WTC11 (cell line): ENCODE results near the gene RMDN3. TPM values are rescaled to one million over a fixed set of nuclear protein-coding genes. Genes with fewer than 3 reads are reported as not detected.

Source experiments
- ATAC-seq: fragments of 200-7000 bp; cut with Tn5 transposase; 2 replicates; pipeline ENCODE4 v1.10.0; 2021; ENCODE audit warnings: mild to moderate bottlenecking, moderate library complexity
- CTCF ChIA-PET: fragments of 300-600 bp; sonication (Branson Sonifier 250); formaldehyde crosslinking; loops from one replicate; lab custom pipeline; 2021; ENCODE audit warnings: antibody characterized with exemption; lab: Charles Lee
- POLR2A ChIA-PET: fragments of 350-600 bp; sonication (Branson Sonifier 250); formaldehyde crosslinking; loops from one replicate; lab custom pipeline; 2021; ENCODE audit warnings: antibody characterized with exemption; lab: Charles Lee
- DNase-seq: peaks from one replicate; pipeline ENCODE4 v3.0.0; 2021; ENCODE audit warnings: low spot score
- H3K27ac Mint-ChIP-seq: 2 replicates; pipeline ENCODE4 v1.8.0; 2021; ENCODE audit warnings: mixed read lengths
- H3K27me3 Mint-ChIP-seq: 2 replicates; pipeline ENCODE4 v1.8.0; 2021; ENCODE audit warnings: low read depth, mild to moderate bottlenecking, moderate library complexity, mixed read lengths
- H3K36me3 Mint-ChIP-seq: 2 replicates; pipeline ENCODE4 v1.8.0; 2021; ENCODE audit warnings: mixed read lengths
- H3K4me1 Mint-ChIP-seq: 2 replicates; pipeline ENCODE4 v1.8.0; 2022; ENCODE audit warnings: mixed read lengths
- H3K4me3 Mint-ChIP-seq: 2 replicates; pipeline ENCODE4 v1.8.0; 2021; ENCODE audit warnings: mild to moderate bottlenecking, moderate library complexity, mixed read lengths
- H3K9me3 Mint-ChIP-seq: 2 replicates; pipeline ENCODE4 v1.8.0; 2021; ENCODE audit warnings: mixed read lengths
- ATF2 ChIP-seq: sonication (generic); formaldehyde crosslinking; IDR thresholded peaks from 2 replicates; pipeline ENCODE4 v1.8.1; 2022; ENCODE audit warnings: low read depth, missing genetic modification reagents, borderline replicate concordance
- CBFB ChIP-seq: sonication (generic); formaldehyde crosslinking; IDR thresholded peaks from 2 replicates; pipeline ENCODE4 v1.8.1; 2022; ENCODE audit warnings: mild to moderate bottlenecking, low read depth, missing genetic modification reagents
- CREB1 ChIP-seq: sonication (generic); formaldehyde crosslinking; IDR thresholded peaks from 2 replicates; pipeline ENCODE4 v1.8.0; 2023; ENCODE audit warnings: mild to moderate bottlenecking, missing genetic modification reagents
- FOXJ3 ChIP-seq: sonication (generic); formaldehyde crosslinking; IDR thresholded peaks from 2 replicates; pipeline ENCODE4 v1.9.0; 2021; ENCODE audit warnings: missing genetic modification reagents, mild to moderate bottlenecking, borderline replicate concordance
- MLX ChIP-seq: sonication (generic); formaldehyde crosslinking; IDR thresholded peaks from 2 replicates; pipeline ENCODE4 v1.8.1; 2023; ENCODE audit warnings: mild to moderate bottlenecking, missing genetic modification reagents, moderate library complexity
- MYBL2 ChIP-seq: sonication (generic); formaldehyde crosslinking; IDR thresholded peaks from 2 replicates; pipeline ENCODE4 v1.8.1; 2023; ENCODE audit warnings: mild to moderate bottlenecking, moderate library complexity, missing genetic modification reagents
- NFE2L1 ChIP-seq: sonication (generic); formaldehyde crosslinking; IDR thresholded peaks from 2 replicates; pipeline ENCODE4 v1.8.1; 2023; ENCODE audit warnings: missing genetic modification reagents
- PRDM15 ChIP-seq: sonication (generic); formaldehyde crosslinking; IDR thresholded peaks from 2 replicates; pipeline ENCODE4 v1.8.0; 2022; ENCODE audit warnings: missing genetic modification reagents
- RORB ChIP-seq: fragments of 250-450 bp; sonication (Bioruptor Pico); IDR thresholded peaks from 2 replicates; pipeline ENCODE4 v1.9.0; 2021; ENCODE audit warnings: mild to moderate bottlenecking
- TEAD1 ChIP-seq: sonication (generic); formaldehyde crosslinking; IDR thresholded peaks from 2 replicates; pipeline ENCODE4 v1.8.0; 2022; ENCODE audit warnings: mild to moderate bottlenecking, missing genetic modification reagents
- TEAD4 ChIP-seq: sonication (generic); formaldehyde crosslinking; IDR thresholded peaks from 2 replicates; pipeline ENCODE4 v1.8.0; 2022; ENCODE audit warnings: mild to moderate bottlenecking, missing genetic modification reagents
- USF2 ChIP-seq: sonication (generic); formaldehyde crosslinking; IDR thresholded peaks from 2 replicates; pipeline ENCODE4 v1.8.1; 2023; ENCODE audit warnings: mild to moderate bottlenecking, missing genetic modification reagents, moderate library complexity
- ZNF232 ChIP-seq: sonication (generic); formaldehyde crosslinking; IDR thresholded peaks from 2 replicates; pipeline ENCODE4 v1.8.0; 2022; ENCODE audit warnings: mild to moderate bottlenecking, missing genetic modification reagents
- ZNF317 ChIP-seq: sonication (generic); formaldehyde crosslinking; IDR thresholded peaks from 2 replicates; pipeline ENCODE4 v1.8.1; 2023; ENCODE audit warnings: low read depth, mild to moderate bottlenecking, moderate library complexity, missing genetic modification reagents, borderline replicate concordance
- ZNF416 ChIP-seq: fragments of 250-450 bp; sonication (Bioruptor Pico); IDR thresholded peaks from 2 replicates; pipeline ENCODE4 v1.9.0; 2021; ENCODE audit warnings: mild to moderate bottlenecking, inconsistent platforms
- ZNF423 ChIP-seq: fragments of 250-450 bp; sonication (Bioruptor Pico); IDR thresholded peaks from 2 replicates; pipeline ENCODE4 v2.1.2; 2022; ENCODE audit warnings: mild to moderate bottlenecking, moderate library complexity
- total RNA-seq: library from RNA; stranded (reverse); gene quantifications from 3 replicates; pipeline ENCODE4 v1.2.3, GENCODE V29; 2021
- TF ChIP-seq, protein P1 (sequence below): fragments of 250-450 bp; sonication (Bioruptor Pico); IDR thresholded peaks from 2 replicates; pipeline ENCODE4 v1.9.0; 2021; ENCODE audit warnings: mild to moderate bottlenecking, borderline replicate concordance
- TF ChIP-seq, protein P2 (sequence below): sonication (generic); formaldehyde crosslinking; IDR thresholded peaks from 2 replicates; pipeline ENCODE4 v1.8.0; 2022; ENCODE audit warnings: mild to moderate bottlenecking, missing genetic modification reagents
- TF ChIP-seq, protein P3 (sequence below): sonication (generic); formaldehyde crosslinking; IDR thresholded peaks from 2 replicates; pipeline ENCODE4 v1.8.1; 2023; ENCODE audit warnings: mild to moderate bottlenecking, moderate library complexity, missing genetic modification reagents
- TF ChIP-seq, protein P4 (sequence below): sonication (generic); formaldehyde crosslinking; IDR thresholded peaks from 2 replicates; pipeline ENCODE4 v1.8.0; 2023; ENCODE audit warnings: mild to moderate bottlenecking, missing genetic modification reagents

The RMDN3 gene
- total RNA-seq, 1 experiment from 2014 or later = 22.8 TPM

DNA sequence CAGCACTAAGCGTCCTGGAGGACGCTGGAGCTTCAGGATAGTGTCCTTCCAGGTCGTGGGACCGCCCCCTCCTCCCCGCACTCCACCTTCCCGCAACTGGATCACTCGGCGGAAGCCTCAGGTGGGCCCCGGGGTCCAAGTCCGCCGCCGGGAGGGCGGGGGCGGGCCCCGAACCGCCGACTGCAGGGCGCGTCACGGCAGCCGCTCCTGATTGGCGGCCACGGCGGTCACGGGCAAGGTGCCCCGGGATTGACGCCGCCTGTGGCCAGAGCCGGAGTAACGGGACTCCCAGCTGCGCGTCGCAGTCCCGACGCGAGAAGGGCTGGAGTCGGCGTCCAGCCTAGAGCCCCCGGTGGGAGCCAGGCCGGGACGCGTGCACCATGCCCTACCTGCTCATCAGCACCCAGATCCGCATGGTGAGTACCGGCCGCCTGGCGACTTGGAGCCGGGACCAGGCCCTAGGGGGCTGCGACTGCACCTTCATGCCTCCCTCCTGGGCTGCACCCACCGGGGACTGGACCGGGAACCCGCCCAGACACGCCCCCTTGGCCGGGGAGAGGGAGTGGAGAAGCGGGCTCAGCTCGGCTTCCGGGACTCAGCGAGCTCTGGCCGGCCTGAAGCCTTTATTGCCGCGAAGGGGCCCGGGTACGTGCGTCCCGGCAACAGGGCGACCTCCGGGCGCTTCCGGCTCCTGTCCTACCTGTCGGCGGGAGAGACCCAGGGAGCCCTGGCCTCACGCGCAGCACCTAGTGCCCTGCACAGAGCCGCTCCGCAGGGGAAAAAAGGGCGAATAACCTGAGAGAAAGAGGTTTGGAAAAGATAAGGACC lies 9.0 kb upstream of the RMDN3 start, which contains the start of gene GCHFR:
GCHFR (plus strand) TSS at position 268 of the 828 bp plus-strand sequence; CDS start at position 381, 113 bp downstream.
- H3K27ac Mint-ChIP-seq = peak within 1 kb of the TSS; percentile 94
- ATAC-seq = peak; percentile 40
- POLR2A ChIA-PET = interaction anchor here (0.8 to 2.4 kb wide), 5 partner anchors 25 to 130 kb away, joined by 3 to 9 read pairs (median 4); partner anchors contain the start of genes SPINT1 and VPS18
- CTCF ChIA-PET = interaction anchor here (0.5 to 7.8 kb wide), 25 partner anchors 17 to 327 kb away, joined by 3 to 60 read pairs (median 4); partner anchors contain the start of genes DNAJC17, RAD51, RHOV and SPINT1
- H3K9me3 Mint-ChIP-seq = no peaks in the 10 kb centered on the region
- no peaks in the 10 kb centered on the region for H3K36me3 Mint-ChIP-seq
- H3K4me1 Mint-ChIP-seq = peaks cover 31% of the 10 kb centered on the region
- H3K27me3 Mint-ChIP-seq = peaks cover 14% of the 10 kb centered on the region
- H3K4me3 Mint-ChIP-seq = peak within 1 kb of the TSS; percentile 81
- DNase-seq = peak; percentile 81
- TF ChIP-seq NFE2L1 (CRISPR knock-in tag) (no peak), MYBL2 (CRISPR knock-in tag) (no peak), ZNF416 (CRISPR knock-in tag) (no peak; the same call in 1 of the 2 replicates), PRDM15 (CRISPR knock-in tag) (no peak), RORB (CRISPR knock-in tag) (no peak), ZNF232 (CRISPR knock-in tag) (no peak), TEAD1 (CRISPR knock-in tag) (peak; percentile 79), MLX (CRISPR knock-in tag) (no peak), CREB1 (CRISPR knock-in tag) (no peak), CBFB (CRISPR knock-in tag) (no peak), ZNF423 (CRISPR knock-in tag) (peak; percentile 57), ZNF317 (no peak), TEAD4 (CRISPR knock-in tag) (no peak), ATF2 (CRISPR knock-in tag) (no peak), FOXJ3 (no peak), USF2 (CRISPR knock-in tag) (peak; percentile 55; the same call in 1 of the 2 replicates)
- TF ChIP-seq, protein P1, sequence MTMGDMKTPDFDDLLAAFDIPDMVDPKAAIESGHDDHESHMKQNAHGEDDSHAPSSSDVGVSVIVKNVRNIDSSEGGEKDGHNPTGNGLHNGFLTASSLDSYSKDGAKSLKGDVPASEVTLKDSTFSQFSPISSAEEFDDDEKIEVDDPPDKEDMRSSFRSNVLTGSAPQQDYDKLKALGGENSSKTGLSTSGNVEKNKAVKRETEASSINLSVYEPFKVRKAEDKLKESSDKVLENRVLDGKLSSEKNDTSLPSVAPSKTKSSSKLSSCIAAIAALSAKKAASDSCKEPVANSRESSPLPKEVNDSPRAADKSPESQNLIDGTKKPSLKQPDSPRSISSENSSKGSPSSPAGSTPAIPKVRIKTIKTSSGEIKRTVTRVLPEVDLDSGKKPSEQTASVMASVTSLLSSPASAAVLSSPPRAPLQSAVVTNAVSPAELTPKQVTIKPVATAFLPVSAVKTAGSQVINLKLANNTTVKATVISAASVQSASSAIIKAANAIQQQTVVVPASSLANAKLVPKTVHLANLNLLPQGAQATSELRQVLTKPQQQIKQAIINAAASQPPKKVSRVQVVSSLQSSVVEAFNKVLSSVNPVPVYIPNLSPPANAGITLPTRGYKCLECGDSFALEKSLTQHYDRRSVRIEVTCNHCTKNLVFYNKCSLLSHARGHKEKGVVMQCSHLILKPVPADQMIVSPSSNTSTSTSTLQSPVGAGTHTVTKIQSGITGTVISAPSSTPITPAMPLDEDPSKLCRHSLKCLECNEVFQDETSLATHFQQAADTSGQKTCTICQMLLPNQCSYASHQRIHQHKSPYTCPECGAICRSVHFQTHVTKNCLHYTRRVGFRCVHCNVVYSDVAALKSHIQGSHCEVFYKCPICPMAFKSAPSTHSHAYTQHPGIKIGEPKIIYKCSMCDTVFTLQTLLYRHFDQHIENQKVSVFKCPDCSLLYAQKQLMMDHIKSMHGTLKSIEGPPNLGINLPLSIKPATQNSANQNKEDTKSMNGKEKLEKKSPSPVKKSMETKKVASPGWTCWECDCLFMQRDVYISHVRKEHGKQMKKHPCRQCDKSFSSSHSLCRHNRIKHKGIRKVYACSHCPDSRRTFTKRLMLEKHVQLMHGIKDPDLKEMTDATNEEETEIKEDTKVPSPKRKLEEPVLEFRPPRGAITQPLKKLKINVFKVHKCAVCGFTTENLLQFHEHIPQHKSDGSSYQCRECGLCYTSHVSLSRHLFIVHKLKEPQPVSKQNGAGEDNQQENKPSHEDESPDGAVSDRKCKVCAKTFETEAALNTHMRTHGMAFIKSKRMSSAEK (CRISPR knock-in tag) = no peak
- TF ChIP-seq, protein P2, sequence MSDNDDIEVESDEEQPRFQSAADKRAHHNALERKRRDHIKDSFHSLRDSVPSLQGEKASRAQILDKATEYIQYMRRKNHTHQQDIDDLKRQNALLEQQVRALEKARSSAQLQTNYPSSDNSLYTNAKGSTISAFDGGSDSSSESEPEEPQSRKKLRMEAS (CRISPR knock-in tag) = peak; percentile 18; the same call in 1 of the 2 replicates
- TF ChIP-seq, protein P3, sequence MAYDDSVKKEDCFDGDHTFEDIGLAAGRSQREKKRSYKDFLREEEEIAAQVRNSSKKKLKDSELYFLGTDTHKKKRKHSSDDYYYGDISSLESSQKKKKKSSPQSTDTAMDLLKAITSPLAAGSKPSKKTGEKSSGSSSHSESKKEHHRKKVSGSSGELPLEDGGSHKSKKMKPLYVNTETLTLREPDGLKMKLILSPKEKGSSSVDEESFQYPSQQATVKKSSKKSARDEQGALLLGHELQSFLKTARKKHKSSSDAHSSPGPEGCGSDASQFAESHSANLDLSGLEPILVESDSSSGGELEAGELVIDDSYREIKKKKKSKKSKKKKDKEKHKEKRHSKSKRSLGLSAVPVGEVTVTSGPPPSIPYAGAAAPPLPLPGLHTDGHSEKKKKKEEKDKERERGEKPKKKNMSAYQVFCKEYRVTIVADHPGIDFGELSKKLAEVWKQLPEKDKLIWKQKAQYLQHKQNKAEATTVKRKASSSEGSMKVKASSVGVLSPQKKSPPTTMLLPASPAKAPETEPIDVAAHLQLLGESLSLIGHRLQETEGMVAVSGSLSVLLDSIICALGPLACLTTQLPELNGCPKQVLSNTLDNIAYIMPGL (CRISPR knock-in tag) = peak; percentile 74
- TF ChIP-seq, protein P4, sequence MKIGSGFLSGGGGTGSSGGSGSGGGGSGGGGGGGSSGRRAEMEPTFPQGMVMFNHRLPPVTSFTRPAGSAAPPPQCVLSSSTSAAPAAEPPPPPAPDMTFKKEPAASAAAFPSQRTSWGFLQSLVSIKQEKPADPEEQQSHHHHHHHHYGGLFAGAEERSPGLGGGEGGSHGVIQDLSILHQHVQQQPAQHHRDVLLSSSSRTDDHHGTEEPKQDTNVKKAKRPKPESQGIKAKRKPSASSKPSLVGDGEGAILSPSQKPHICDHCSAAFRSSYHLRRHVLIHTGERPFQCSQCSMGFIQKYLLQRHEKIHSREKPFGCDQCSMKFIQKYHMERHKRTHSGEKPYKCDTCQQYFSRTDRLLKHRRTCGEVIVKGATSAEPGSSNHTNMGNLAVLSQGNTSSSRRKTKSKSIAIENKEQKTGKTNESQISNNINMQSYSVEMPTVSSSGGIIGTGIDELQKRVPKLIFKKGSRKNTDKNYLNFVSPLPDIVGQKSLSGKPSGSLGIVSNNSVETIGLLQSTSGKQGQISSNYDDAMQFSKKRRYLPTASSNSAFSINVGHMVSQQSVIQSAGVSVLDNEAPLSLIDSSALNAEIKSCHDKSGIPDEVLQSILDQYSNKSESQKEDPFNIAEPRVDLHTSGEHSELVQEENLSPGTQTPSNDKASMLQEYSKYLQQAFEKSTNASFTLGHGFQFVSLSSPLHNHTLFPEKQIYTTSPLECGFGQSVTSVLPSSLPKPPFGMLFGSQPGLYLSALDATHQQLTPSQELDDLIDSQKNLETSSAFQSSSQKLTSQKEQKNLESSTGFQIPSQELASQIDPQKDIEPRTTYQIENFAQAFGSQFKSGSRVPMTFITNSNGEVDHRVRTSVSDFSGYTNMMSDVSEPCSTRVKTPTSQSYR (CRISPR knock-in tag) = no peak
